Loucy (cell line): ENCODE measurements around the gene PEAK1.

ENCODE experiments used
- H2AFZ ChIP-seq: fragments of 200-600 bp; sonication (generic); 2 replicates; pipeline ENCODE4 v1.6.0; 2016; ENCODE audit warnings: antibody characterized with exemption, mild to moderate bottlenecking, low read length, moderate library complexity
- H3F3A ChIP-seq: fragments of 200-600 bp; 2 replicates; pipeline ENCODE4 v1.6.0; 2016; ENCODE audit warnings: antibody characterized with exemption, low read depth, mild to moderate bottlenecking
- H3K27me3 ChIP-seq: fragments of 200-600 bp; sonication (generic); 2 replicates; pipeline ENCODE4 v1.6.1; 2014; ENCODE audit warnings: low read length, mild to moderate bottlenecking; ENCODE audit not compliant: insufficient read depth, poor library complexity, severe bottlenecking
- H3K36me3 ChIP-seq: fragments of 200-600 bp; sonication (generic); 2 replicates; pipeline ENCODE4 v1.6.1; 2016; ENCODE audit warnings: low read length; ENCODE audit not compliant: insufficient read depth
- H3K4me1 ChIP-seq: fragments of 200-600 bp; sonication (generic); 2 replicates; pipeline ENCODE4 v1.5.1; 2014; ENCODE audit warnings: low read length, mild to moderate bottlenecking; ENCODE audit not compliant: insufficient read depth, poor library complexity, severe bottlenecking
- H3K4me2 ChIP-seq: fragments of 200-600 bp; sonication (generic); 2 replicates; pipeline ENCODE4 v1.6.0; 2014; ENCODE audit warnings: antibody characterized with exemption, low read length, low read depth, mild to moderate bottlenecking; ENCODE audit not compliant: poor library complexity, severe bottlenecking
- H3K4me3 ChIP-seq: fragments of 200-600 bp; sonication (generic); 2 replicates; pipeline ENCODE4 v1.5.1; 2014; ENCODE audit warnings: low read length, mild to moderate bottlenecking, mixed read lengths; ENCODE audit not compliant: poor library complexity, severe bottlenecking
- H3K79me2 ChIP-seq: fragments of 200-600 bp; sonication (generic); 2 replicates; pipeline ENCODE4 v1.6.1; 2014; ENCODE audit warnings: low read length; ENCODE audit not compliant: insufficient read depth
- H3K9ac ChIP-seq: fragments of 200-600 bp; sonication (generic); 2 replicates; pipeline ENCODE4 v1.6.0; 2014; ENCODE audit warnings: mild to moderate bottlenecking, low read depth, low read length, moderate library complexity; ENCODE audit not compliant: poor library complexity, severe bottlenecking
- H3K9me2 ChIP-seq: fragments of 200-600 bp; sonication (generic); replicated peaks from 2 replicates; pipeline ENCODE4 v1.6.1; 2016; ENCODE audit warnings: low read depth, low read length, mixed read lengths
- H3K9me3 ChIP-seq: fragments of 200-600 bp; sonication (generic); 2 replicates; pipeline ENCODE4 v1.6.1; 2014; ENCODE audit warnings: mild to moderate bottlenecking, antibody characterized with exemption, low read length, low read depth; ENCODE audit not compliant: insufficient read depth
- H4K20me1 ChIP-seq: fragments of 200-600 bp; sonication (generic); 2 replicates; pipeline ENCODE4 v1.6.0; 2014; ENCODE audit warnings: antibody characterized with exemption, low read length, mild to moderate bottlenecking; ENCODE audit not compliant: insufficient read depth, poor library complexity, severe bottlenecking
- EZH2phosphoT487 ChIP-seq: fragments of 200-600 bp; IDR thresholded peaks from 2 replicates; pipeline ENCODE4 v1.6.1; 2018; ENCODE audit warnings: antibody characterized with exemption, mild to moderate bottlenecking, moderate library complexity, borderline replicate concordance
- TF ChIP-seq, protein P1 (sequence below): fragments of 200-600 bp; sonication (generic); conservative IDR thresholded peaks from 2 replicates; pipeline ENCODE4 v1.5.1; 2014; ENCODE audit warnings: mild to moderate bottlenecking, antibody characterized with exemption, low read length

Gene PEAK1

DNA sequence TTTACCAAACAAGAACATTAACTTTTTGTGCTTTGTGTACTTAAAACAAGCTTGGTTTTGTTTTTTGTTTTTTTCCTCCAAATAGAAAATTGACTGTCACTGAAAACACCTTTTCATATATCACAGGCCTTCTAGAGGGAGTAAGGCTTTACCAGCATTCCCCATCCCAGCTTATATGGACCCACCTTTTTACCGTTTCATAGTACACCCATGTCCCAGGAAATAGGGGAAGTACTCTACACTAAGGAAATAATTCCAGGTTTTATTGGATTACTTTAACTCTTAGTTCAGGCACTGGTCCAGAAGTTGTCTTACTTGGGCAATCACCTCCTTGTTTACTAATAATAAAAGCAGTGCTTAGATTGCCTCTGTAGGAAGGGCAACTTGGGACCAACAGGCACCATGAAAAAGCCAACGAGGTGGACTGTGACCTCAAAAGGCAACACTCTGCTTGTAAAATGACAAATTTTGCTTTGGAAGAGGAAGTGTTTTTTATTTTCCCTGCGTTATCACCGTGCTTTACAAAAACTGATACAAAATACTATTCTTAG lies 27.0 kb upstream of the PEAK1 start:
- Histone ChIP-seq H2AFZ (no peak overlapping the region), H3F3A (no peaks in the 10 kb centered on the region), H3K4me2 (no peak overlapping the region), H3K4me3 (no peak overlapping the region), H3K4me1 (no peaks in the 10 kb centered on the region), H3K9me2 (no peaks in the 10 kb centered on the region), H3K36me3 (peaks cover 5% of the 10 kb centered on the region), H3K27me3 (no peaks in the 10 kb centered on the region), H3K79me2 (peaks cover 53% of the 10 kb centered on the region), H3K9ac (no peak overlapping the region), H4K20me1 (peaks cover 4% of the 10 kb centered on the region), H3K9me3 (no peaks in the 10 kb centered on the region)
- TF ChIP-seq, protein P1, sequence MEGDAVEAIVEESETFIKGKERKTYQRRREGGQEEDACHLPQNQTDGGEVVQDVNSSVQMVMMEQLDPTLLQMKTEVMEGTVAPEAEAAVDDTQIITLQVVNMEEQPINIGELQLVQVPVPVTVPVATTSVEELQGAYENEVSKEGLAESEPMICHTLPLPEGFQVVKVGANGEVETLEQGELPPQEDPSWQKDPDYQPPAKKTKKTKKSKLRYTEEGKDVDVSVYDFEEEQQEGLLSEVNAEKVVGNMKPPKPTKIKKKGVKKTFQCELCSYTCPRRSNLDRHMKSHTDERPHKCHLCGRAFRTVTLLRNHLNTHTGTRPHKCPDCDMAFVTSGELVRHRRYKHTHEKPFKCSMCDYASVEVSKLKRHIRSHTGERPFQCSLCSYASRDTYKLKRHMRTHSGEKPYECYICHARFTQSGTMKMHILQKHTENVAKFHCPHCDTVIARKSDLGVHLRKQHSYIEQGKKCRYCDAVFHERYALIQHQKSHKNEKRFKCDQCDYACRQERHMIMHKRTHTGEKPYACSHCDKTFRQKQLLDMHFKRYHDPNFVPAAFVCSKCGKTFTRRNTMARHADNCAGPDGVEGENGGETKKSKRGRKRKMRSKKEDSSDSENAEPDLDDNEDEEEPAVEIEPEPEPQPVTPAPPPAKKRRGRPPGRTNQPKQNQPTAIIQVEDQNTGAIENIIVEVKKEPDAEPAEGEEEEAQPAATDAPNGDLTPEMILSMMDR: no peak
- TF ChIP-seq EZH2phosphoT487: no peak

DNA sequence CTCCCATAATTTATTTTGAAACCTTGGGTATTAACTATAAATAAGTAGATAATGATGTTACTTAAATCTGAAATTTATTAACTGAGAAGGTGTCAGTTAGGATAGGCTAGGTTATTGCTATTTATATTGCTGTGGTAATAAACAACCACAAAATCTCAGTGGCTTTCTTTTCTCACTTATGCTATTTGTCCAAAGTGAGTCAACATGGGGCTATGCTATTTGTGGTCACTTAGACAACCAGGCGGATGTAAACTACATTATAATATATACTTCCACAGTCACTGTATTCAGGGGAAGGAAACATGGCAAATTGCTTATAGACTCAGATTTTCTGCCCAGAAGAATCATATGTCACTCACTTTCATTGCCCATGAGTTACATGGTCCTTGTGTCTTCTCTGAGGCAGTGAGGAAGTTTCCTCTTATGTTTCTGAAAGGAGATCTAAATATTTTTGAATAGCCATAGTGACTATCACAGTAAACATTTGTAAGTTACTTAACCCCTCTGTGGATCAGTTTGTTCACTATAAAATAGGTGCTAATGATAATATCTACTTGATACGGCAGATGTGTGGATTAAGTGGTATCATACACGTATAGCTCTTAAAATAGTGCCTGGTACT lies 20.6 kb upstream of the PEAK1 start:
- Histone ChIP-seq H3K27me3 (no peaks in the 10 kb centered on the region), H3K79me2 (peaks cover 46% of the 10 kb centered on the region), H3K4me3 (no peak overlapping the region), H3K4me1 (peaks cover 4% of the 10 kb centered on the region), H3K9me2 (no peaks in the 10 kb centered on the region), H3K9ac (no peak overlapping the region), H2AFZ (no peak overlapping the region), H3K4me2 (no peak overlapping the region), H3K36me3 (no peaks in the 10 kb centered on the region), H3K9me3 (no peaks in the 10 kb centered on the region), H3F3A (no peaks in the 10 kb centered on the region), H4K20me1 (peaks cover 13% of the 10 kb centered on the region)
- TF ChIP-seq, protein P1: no peak
- no peak for TF ChIP-seq EZH2phosphoT487

DNA sequence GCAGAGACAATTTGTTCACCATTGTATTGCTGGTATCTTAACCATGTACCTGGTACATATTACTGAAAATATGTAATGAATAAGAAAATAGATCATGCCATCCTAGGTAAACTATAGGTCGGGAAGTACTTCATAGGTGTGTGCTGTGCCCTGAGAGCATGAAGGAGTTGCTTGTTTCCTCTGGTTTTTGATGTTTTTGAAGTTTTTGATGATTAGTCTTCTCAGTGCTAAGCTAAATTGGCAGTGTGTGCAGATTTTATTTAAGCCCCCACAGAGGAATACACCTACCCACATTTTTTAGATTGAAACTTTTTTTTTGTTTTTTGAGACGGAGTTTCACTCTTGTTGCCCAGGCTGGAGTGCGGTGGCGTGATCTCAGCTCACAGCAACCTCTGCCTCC lies 17.4 kb upstream of the PEAK1 start:
- H4K20me1 ChIP-seq: peaks cover 13% of the 10 kb centered on the region
- no peaks in the 10 kb centered on the region for H3K36me3 ChIP-seq
- no peak overlapping the region for H3K4me3 ChIP-seq
- no peaks in the 10 kb centered on the region for H3F3A ChIP-seq
- no peak overlapping the region for H2AFZ ChIP-seq
- no peak overlapping the region for H3K9ac ChIP-seq
- peaks cover 4% of the 10 kb centered on the region for H3K4me1 ChIP-seq
- H3K9me3 ChIP-seq: no peaks in the 10 kb centered on the region
- no peaks in the 10 kb centered on the region for H3K9me2 ChIP-seq
- no peaks in the 10 kb centered on the region for H3K27me3 ChIP-seq
- H3K4me2 ChIP-seq: no peak overlapping the region
- H3K79me2 ChIP-seq: peaks cover 22% of the 10 kb centered on the region
- TF ChIP-seq, protein P1: no peak
- TF ChIP-seq EZH2phosphoT487: no peak
